Measurements from ENCODE around the gene FSHR.

- TF ChIP-seq CTCF (conservative IDR thresholded peaks at IDR 0.05; ENCODE audit: low read depth, low read length): no peak
- TF ChIP-seq RAD21 (IDR thresholded peaks at IDR 0.05; ENCODE audit: low read length): no peak
- TF ChIP-seq RCOR1 (IDR thresholded peaks at IDR 0.05; ENCODE audit: insufficient replicate concordance, low read length): no peak
- no peak for TF ChIP-seq RFX5 (IDR thresholded peaks at IDR 0.05; ENCODE audit: low read depth, low read length)
- TF ChIP-seq POLR2A (IDR thresholded peaks at IDR 0.05; ENCODE audit: low read depth, low read length): no peak
- TF ChIP-seq USF2 (IDR thresholded peaks at IDR 0.05; ENCODE audit: low read depth, low read length): no peak
- no peak for TF ChIP-seq FOS (IDR thresholded peaks at IDR 0.05; ENCODE audit: low read depth, low read length)
- TF ChIP-seq MAFK (IDR thresholded peaks at IDR 0.05; ENCODE audit: low read depth, low read length): no peak
- no peak for TF ChIP-seq CHD1 (IDR thresholded peaks at IDR 0.05; ENCODE audit: low read depth, low read length)
- no peak for TF ChIP-seq CEBPB (IDR thresholded peaks at IDR 0.05; ENCODE audit: low read depth, low read length)
- TF ChIP-seq SMC3 (IDR thresholded peaks at IDR 0.05; ENCODE audit: low read depth, low read length): no peak
Observed at GRCh38 chr2:49110571-49110970, 43.7 kb downstream of the FSHR start.

All from IMR-90 (cell line).